Fibroblast of skin of right quadriceps (primary cell): Measurements from ENCODE around the gene RETREG1.
"Not testable (repeated sequence)": the region's sequence is repeated elsewhere in the genome, so short reads cannot be mapped to it uniquely, and the experiment has no call there.

Experiments used
- DNase-seq: peaks from one replicate; pipeline ENCODE4 v3.0.0-alpha.2; 2013

Gene RETREG1

GRCh38 chr5:16436065-16436682 lies 180.6 kb downstream of the RETREG1 start:
- not testable (repeated sequence) for DNase-seq

GRCh38 chr5:16431490-16431889 lies 185.3 kb downstream of the RETREG1 start:
- DNase-seq: no peak

GRCh38 chr5:16430349-16431089 lies 186.3 kb downstream of the RETREG1 start:
- DNase-seq: no peak

GRCh38 chr5:16428359-16428758 lies 188.4 kb downstream of the RETREG1 start:
- no peak for DNase-seq

- DNase-seq: no peak
These were observed 189.2 kb downstream of the RETREG1 start for GRCh38 chr5:16427587-16427986.
